Nephron (organoid): ENCODE measurements around the gene PCCB.
A peak's percentile ranks its signal among the peaks of the same experiment; 100 is the strongest.
"Not testable (repeated sequence)": the region's sequence is repeated elsewhere in the genome, so short reads cannot be mapped to it uniquely, and the experiment has no call there.

Experiments used
- H3K27ac Mint-ChIP-seq, 3 experiments: 2 replicates each; pipeline ENCODE4 v1.8.0; 2020; ENCODE audit warnings: mixed read lengths in 3 of 3, mild to moderate bottlenecking in 2 of 3, moderate library complexity in 1 of 3
- H3K27me3 Mint-ChIP-seq: 2 replicates; pipeline ENCODE4 v1.8.0; 2021; ENCODE audit warnings: low read depth, mild to moderate bottlenecking, moderate library complexity, mixed read lengths
- H3K36me3 Mint-ChIP-seq: 2 replicates; pipeline ENCODE4 v1.8.0; 2020; ENCODE audit warnings: low read depth, mixed read lengths
- H3K4me1 Mint-ChIP-seq: 2 replicates; pipeline ENCODE4 v1.8.0; 2020; ENCODE audit warnings: mixed read lengths
- H3K4me3 Mint-ChIP-seq, 3 experiments: 2 replicates each; pipeline ENCODE4 v1.8.0; 2020; ENCODE audit warnings: mild to moderate bottlenecking in 3 of 3, mixed read lengths in 3 of 3, moderate library complexity in 2 of 3
- H3K9me3 Mint-ChIP-seq: 2 replicates; pipeline ENCODE4 v1.8.0; 2020; ENCODE audit warnings: mixed read lengths
- CTCF ChIP-seq, 3 experiments: fragments of 200-600 bp; sonication (generic); IDR thresholded peaks; one replicate each; pipeline ENCODE4 v1.5.0; 2021; ENCODE audit warnings: antibody characterized with exemption in 3 of 3; ENCODE audit not compliant: unreplicated experiment in 3 of 3

PCCB gene

GRCh38 chr3:136250059-136250902 is at the start of gene PCCB:
PCCB (plus strand) TSS chr3:136250340; CDS start chr3:136250376, 36 bp downstream.
- Mint-ChIP-seq H3K4me3 (peak within 1 kb of the TSS; percentile 89 to 92 (median 90)), H3K27ac (peak within 1 kb of the TSS; percentile 91 to 99 (median 97)), H3K36me3 (no peaks in the 10 kb centered on the region), H3K27me3 (peaks cover 5% of the 10 kb centered on the region), H3K9me3 (no peaks in the 10 kb centered on the region), H3K4me1 (peaks cover 14% of the 10 kb centered on the region)
- peak; percentile 84 to 96 (median 89) for TF ChIP-seq CTCF (IDR thresholded peaks at IDR 0.05; ENCODE audit: unreplicated experiment in 3 of 3)

GRCh38 chr3:136207489-136208115 is 42.5 kb upstream of the PCCB start:
- TF ChIP-seq CTCF (IDR thresholded peaks at IDR 0.05; ENCODE audit: unreplicated experiment in 3 of 3): no peak
- no peaks in the 10 kb centered on the region for H3K36me3 Mint-ChIP-seq
- peaks cover 6% of the 10 kb centered on the region for H3K4me1 Mint-ChIP-seq
- no peaks in the 10 kb centered on the region for H3K9me3 Mint-ChIP-seq
- H3K27ac Mint-ChIP-seq: no peak overlapping the region
- H3K4me3 Mint-ChIP-seq: no peak overlapping the region
- H3K27me3 Mint-ChIP-seq: no peaks in the 10 kb centered on the region

- Mint-ChIP-seq H3K27ac (no peak overlapping the region), H3K4me1 (peaks cover 6% of the 10 kb centered on the region), H3K4me3 (no peak overlapping the region), H3K36me3 (no peaks in the 10 kb centered on the region), H3K27me3 (peaks cover 5% of the 10 kb centered on the region), H3K9me3 (no peaks in the 10 kb centered on the region)
- no peak for TF ChIP-seq CTCF (IDR thresholded peaks at IDR 0.05; ENCODE audit: unreplicated experiment in 3 of 3)
These were observed 40.2 kb upstream of the PCCB start for GRCh38 chr3:136209921-136210320.

- TF ChIP-seq CTCF (IDR thresholded peaks at IDR 0.05; ENCODE audit: unreplicated experiment in 3 of 3): no peak
- Mint-ChIP-seq H3K27me3 (peaks cover 5% of the 10 kb centered on the region), H3K27ac (no peak overlapping the region), H3K36me3 (no peaks in the 10 kb centered on the region), H3K4me1 (peaks cover 6% of the 10 kb centered on the region), H3K9me3 (no peaks in the 10 kb centered on the region), H3K4me3 (no peak overlapping the region)
These were observed 38.6 kb upstream of the PCCB start for GRCh38 chr3:136211547-136211946.

- not testable (repeated sequence) for H3K27me3 Mint-ChIP-seq, H3K4me1 Mint-ChIP-seq, H3K36me3 Mint-ChIP-seq, H3K4me3 Mint-ChIP-seq, H3K27ac Mint-ChIP-seq
- H3K9me3 Mint-ChIP-seq: peaks cover 23% of the 10 kb centered on the region
These were observed 27.4 kb upstream of the PCCB start for GRCh38 chr3:136222746-136223145.

GRCh38 chr3:136232413-136232812 is 17.7 kb upstream of the PCCB start:
- TF ChIP-seq CTCF (IDR thresholded peaks at IDR 0.05; ENCODE audit: unreplicated experiment in 3 of 3): no peak
- no peak overlapping the region for H3K27ac Mint-ChIP-seq

More at GRCh38 chr3:136232413-136232812, 17.7 kb upstream of the PCCB start:
- Mint-ChIP-seq H3K9me3 (peaks cover 4% of the 10 kb centered on the region), H3K4me3 (no peak overlapping the region), H3K36me3 (no peaks in the 10 kb centered on the region), H3K4me1 (no peaks in the 10 kb centered on the region), H3K27me3 (peaks cover 3% of the 10 kb centered on the region)
